PC-9 (cell line): ENCODE results near the gene OR12D2.

ENCODE experiments used
- EZH2 ChIP-seq: fragments of 200-600 bp; sonication (generic); IDR thresholded peaks from 2 replicates; pipeline ENCODE4 v1.8.0; 2017; ENCODE audit warnings: antibody characterized with exemption, low read depth
- TF ChIP-seq, protein P1 (sequence below): fragments of 200-600 bp; sonication (generic); conservative IDR thresholded peaks from 2 replicates; pipeline ENCODE4 v1.6.1; 2017; ENCODE audit warnings: mixed run types, antibody characterized with exemption, mild to moderate bottlenecking, moderate library complexity

DNA sequence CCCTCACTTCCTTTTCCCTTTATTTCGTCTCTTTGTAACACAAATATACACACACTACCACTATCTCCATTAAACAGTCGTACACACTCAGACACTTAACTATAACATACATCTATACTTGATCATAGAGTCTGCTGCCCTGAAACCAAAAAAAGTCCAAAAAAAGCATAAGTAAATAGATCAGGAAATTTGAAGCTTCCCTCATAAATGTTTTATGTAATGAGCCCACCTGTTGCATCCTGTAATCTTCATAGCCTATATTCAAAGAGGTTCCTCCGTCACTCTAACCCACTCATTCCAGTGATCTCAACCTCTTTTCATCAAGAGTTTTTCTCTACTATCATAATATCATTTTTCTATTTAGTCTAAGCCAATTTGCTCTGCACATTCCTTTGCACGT is 6.9 kb upstream of the OR12D2 start:
- TF ChIP-seq EZH2: no peak
- TF ChIP-seq, protein P1, sequence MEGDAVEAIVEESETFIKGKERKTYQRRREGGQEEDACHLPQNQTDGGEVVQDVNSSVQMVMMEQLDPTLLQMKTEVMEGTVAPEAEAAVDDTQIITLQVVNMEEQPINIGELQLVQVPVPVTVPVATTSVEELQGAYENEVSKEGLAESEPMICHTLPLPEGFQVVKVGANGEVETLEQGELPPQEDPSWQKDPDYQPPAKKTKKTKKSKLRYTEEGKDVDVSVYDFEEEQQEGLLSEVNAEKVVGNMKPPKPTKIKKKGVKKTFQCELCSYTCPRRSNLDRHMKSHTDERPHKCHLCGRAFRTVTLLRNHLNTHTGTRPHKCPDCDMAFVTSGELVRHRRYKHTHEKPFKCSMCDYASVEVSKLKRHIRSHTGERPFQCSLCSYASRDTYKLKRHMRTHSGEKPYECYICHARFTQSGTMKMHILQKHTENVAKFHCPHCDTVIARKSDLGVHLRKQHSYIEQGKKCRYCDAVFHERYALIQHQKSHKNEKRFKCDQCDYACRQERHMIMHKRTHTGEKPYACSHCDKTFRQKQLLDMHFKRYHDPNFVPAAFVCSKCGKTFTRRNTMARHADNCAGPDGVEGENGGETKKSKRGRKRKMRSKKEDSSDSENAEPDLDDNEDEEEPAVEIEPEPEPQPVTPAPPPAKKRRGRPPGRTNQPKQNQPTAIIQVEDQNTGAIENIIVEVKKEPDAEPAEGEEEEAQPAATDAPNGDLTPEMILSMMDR: no peak
